Chondrocyte (in vitro differentiated cells): Measurements from ENCODE around the gene MAP3K20. TPM values are rescaled to one million over a fixed set of nuclear protein-coding genes. Genes with fewer than 3 reads are reported as not detected.

Source experiments
- DNase-seq: peaks from one replicate; pipeline ENCODE4 v3.0.0; 2021; ENCODE audit warnings: mixed read lengths, low spot score
- H3K27ac Mint-ChIP-seq: one replicate; pipeline ENCODE4 v1.8.0; 2021; ENCODE audit warnings: mild to moderate bottlenecking, moderate library complexity, mixed read lengths; ENCODE audit not compliant: unreplicated experiment
- H3K27me3 Mint-ChIP-seq: 2 replicates; pipeline ENCODE4 v1.8.0; 2021; ENCODE audit warnings: low read depth, mixed read lengths
- H3K36me3 Mint-ChIP-seq: 2 replicates; pipeline ENCODE4 v1.8.0; 2021; ENCODE audit warnings: low read depth, mixed read lengths
- H3K4me1 Mint-ChIP-seq: 2 replicates; pipeline ENCODE4 v1.8.0; 2021; ENCODE audit warnings: low read depth, mild to moderate bottlenecking, mixed read lengths
- H3K4me3 Mint-ChIP-seq: one replicate; pipeline ENCODE4 v1.8.0; 2021; ENCODE audit warnings: mild to moderate bottlenecking, moderate library complexity, mixed read lengths; ENCODE audit not compliant: unreplicated experiment
- H3K9me3 Mint-ChIP-seq: 2 replicates; pipeline ENCODE4 v1.8.0; 2021; ENCODE audit warnings: low read depth, mixed read lengths
- CTCF ChIP-seq: fragments of 200-600 bp; sonication (generic); IDR thresholded peaks from 2 replicates; pipeline ENCODE4 v1.5.0; 2021; ENCODE audit warnings: antibody characterized with exemption, mild to moderate bottlenecking, moderate library complexity
- total RNA-seq: library from RNA; stranded (reverse); gene quantifications from 3 replicates; pipeline ENCODE4 v1.2.1, GENCODE V29; 2021

MAP3K20 gene
- total RNA-seq, 1 donor from 2014 or later, result 68.5 TPM

DNA sequence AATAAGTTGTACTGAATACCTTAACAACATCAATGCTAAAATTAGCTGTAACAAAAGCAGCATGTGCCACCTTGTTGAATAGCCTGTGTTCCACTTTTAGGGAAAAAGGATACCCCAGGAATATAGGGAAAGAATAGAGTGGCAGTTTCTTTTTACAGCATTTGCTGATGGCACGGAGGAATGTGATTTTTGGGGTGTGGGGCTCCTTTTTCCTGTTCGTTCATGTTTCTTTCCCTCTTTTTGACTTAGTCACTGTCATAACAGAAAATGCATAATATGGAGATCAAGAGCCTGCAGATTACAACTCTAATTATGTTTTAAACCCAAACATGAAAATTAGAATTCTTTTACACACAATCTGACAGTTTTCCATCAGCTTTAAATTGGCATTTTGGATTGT, 60.4 kb downstream of the MAP3K20 start:
- no peak overlapping the region for H3K27ac Mint-ChIP-seq
- no peak for DNase-seq
- H3K27me3 Mint-ChIP-seq, result no peaks in the 10 kb centered on the region
- H3K4me1 Mint-ChIP-seq, result peaks cover 33% of the 10 kb centered on the region
- H3K4me3 Mint-ChIP-seq, result no peak overlapping the region
- peaks cover 2% of the 10 kb centered on the region for H3K36me3 Mint-ChIP-seq
- TF ChIP-seq CTCF, result no peak
- peaks cover under 1% of the 10 kb centered on the region for H3K9me3 Mint-ChIP-seq

DNA sequence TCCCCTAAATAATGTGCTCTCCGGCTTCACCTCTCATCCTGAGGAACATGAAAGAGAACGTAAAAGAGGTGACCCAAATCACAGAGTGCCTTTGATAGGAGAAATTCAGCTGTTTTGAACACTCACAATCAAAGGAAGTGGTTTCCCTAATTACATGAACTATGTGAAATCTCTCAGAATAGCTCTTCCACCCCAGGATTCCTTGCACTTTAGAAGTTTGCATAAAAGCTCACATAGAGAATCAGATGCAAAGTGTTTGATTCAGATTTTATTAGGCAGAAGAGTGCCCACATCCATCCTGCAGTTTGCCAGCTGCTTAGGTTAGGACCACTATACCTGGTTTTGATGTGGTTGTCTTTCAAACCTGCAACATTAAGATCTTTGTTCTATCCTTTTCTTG, 61.0 kb downstream of the MAP3K20 start:
- no peak for TF ChIP-seq CTCF
- peaks cover 8% of the 10 kb centered on the region for H3K36me3 Mint-ChIP-seq
- DNase-seq, result no peak
- H3K4me1 Mint-ChIP-seq, result peaks cover 27% of the 10 kb centered on the region
- H3K9me3 Mint-ChIP-seq, result peaks cover 6% of the 10 kb centered on the region
- no peak overlapping the region for H3K27ac Mint-ChIP-seq
- no peak overlapping the region for H3K4me3 Mint-ChIP-seq
- no peaks in the 10 kb centered on the region for H3K27me3 Mint-ChIP-seq

DNA sequence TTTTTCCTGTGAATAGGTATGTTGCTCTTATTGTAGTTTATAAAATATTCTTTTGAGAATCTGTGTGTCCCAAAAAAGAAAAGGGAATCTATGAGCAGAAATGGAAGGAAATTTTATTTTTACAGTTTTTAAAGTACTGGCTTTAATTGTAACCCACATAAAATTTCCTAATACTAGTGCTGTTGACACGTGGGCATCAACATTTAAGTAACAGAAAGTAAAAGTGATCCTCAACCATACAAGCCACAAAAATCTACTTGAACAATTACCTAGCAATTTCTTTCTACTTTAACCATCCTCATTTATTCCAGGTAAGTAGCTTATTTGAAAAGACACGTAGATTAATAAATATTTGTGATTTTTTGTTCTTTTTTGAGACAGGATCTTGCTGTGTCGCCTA, 62.0 kb downstream of the MAP3K20 start:
- H3K9me3 Mint-ChIP-seq, result peaks cover 11% of the 10 kb centered on the region

DNA sequence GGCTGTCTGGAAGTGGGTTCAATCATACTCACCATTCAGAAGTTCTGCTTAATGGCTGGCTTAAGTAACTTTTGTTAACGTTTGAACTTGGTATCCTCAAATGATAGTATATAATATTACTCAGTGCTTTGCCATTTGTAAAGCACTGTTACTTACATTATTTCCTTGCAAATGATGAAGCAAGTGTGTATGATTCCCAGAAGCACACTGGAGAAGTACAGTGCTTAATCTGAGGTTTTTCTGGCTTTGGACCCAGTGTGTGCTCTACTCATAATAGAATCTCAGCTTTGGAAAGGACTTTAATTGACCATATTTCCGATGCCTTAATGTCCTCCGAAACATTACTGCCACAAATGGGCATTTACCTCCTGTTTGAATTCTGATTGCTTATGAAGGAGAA, 63.3 kb downstream of the MAP3K20 start:
- H3K4me3 Mint-ChIP-seq, result no peak overlapping the region
- TF ChIP-seq CTCF, result no peak
- peaks cover 12% of the 10 kb centered on the region for H3K36me3 Mint-ChIP-seq
- no peak overlapping the region for H3K27ac Mint-ChIP-seq
- H3K4me1 Mint-ChIP-seq, result peaks cover 18% of the 10 kb centered on the region
- H3K27me3 Mint-ChIP-seq, result no peaks in the 10 kb centered on the region
- DNase-seq, result no peak
- peaks cover 11% of the 10 kb centered on the region for H3K9me3 Mint-ChIP-seq

More for the DNA sequence above, 62.0 kb downstream of the MAP3K20 start:
- H3K4me3 Mint-ChIP-seq, result no peak overlapping the region
- H3K27ac Mint-ChIP-seq, result no peak overlapping the region
- H3K27me3 Mint-ChIP-seq, result no peaks in the 10 kb centered on the region
- TF ChIP-seq CTCF, result no peak
- no peak for DNase-seq
- peaks cover 12% of the 10 kb centered on the region for H3K36me3 Mint-ChIP-seq
- peaks cover 19% of the 10 kb centered on the region for H3K4me1 Mint-ChIP-seq

DNA sequence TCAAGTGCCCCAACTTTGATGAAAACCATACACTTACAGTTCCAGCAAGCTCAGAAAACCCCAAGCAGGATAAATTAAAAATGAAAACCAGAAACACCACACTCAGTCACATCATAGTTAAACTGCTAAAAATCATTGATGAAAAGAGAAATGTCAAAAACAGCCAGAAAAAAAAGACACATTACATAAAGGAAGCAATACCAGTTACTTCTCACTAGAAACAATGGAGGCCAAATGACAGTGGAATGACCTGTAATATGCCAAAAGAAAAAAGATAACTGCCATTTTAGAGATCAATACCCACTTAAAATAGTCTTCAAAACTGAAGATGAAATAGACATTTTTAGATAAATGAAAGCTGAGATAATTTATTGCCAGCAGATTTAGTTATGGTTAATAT, 66.0 kb downstream of the MAP3K20 start:
- peaks cover 15% of the 10 kb centered on the region for H3K4me1 Mint-ChIP-seq
- no peak for TF ChIP-seq CTCF
- H3K9me3 Mint-ChIP-seq, result peaks cover 11% of the 10 kb centered on the region
- no peak for DNase-seq
- H3K4me3 Mint-ChIP-seq, result no peak overlapping the region
- H3K27ac Mint-ChIP-seq, result no peak overlapping the region
- H3K36me3 Mint-ChIP-seq, result peaks cover 12% of the 10 kb centered on the region
- H3K27me3 Mint-ChIP-seq, result no peaks in the 10 kb centered on the region
